ENCODE results near the gene POPDC3. TPM values are rescaled to one million over a fixed set of nuclear protein-coding genes. Genes with fewer than 3 reads are reported as not detected.
A peak's percentile ranks its signal among the peaks of the same experiment; 100 is the strongest.
"Not testable (repeated sequence)": the region's sequence is repeated elsewhere in the genome, so short reads cannot be mapped to it uniquely, and the experiment has no call there.

POPDC3 gene, protein sequence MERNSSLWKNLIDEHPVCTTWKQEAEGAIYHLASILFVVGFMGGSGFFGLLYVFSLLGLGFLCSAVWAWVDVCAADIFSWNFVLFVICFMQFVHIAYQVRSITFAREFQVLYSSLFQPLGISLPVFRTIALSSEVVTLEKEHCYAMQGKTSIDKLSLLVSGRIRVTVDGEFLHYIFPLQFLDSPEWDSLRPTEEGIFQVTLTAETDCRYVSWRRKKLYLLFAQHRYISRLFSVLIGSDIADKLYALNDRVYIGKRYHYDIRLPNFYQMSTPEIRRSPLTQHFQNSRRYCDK
- total RNA-seq (ENCODE audit: low replicate concordance): 1.1 and 6.0 TPM in 2 replicates
- long read RNA-seq, partial matches to known transcripts: 1 of 3 reads
- long read RNA-seq, other reads (novel, unspliced or antisense): 0 of 3 reads

GRCh38 chr6:105179244-105180065, at the start of gene POPDC3:
Gene POPDC3 (minus strand): TSS chr6:105180014. CDS start chr6:105161909, 18,105 bp downstream.
- TF ChIP-seq, protein P1, sequence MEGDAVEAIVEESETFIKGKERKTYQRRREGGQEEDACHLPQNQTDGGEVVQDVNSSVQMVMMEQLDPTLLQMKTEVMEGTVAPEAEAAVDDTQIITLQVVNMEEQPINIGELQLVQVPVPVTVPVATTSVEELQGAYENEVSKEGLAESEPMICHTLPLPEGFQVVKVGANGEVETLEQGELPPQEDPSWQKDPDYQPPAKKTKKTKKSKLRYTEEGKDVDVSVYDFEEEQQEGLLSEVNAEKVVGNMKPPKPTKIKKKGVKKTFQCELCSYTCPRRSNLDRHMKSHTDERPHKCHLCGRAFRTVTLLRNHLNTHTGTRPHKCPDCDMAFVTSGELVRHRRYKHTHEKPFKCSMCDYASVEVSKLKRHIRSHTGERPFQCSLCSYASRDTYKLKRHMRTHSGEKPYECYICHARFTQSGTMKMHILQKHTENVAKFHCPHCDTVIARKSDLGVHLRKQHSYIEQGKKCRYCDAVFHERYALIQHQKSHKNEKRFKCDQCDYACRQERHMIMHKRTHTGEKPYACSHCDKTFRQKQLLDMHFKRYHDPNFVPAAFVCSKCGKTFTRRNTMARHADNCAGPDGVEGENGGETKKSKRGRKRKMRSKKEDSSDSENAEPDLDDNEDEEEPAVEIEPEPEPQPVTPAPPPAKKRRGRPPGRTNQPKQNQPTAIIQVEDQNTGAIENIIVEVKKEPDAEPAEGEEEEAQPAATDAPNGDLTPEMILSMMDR (conservative IDR thresholded peaks at IDR 0.05): peak; percentile 58
- H3K9me3 Mint-ChIP-seq: no peaks in the 10 kb centered on the region
- peaks cover 13% of the 10 kb centered on the region for H3K4me1 Mint-ChIP-seq (ENCODE audit: unreplicated experiment)
- peaks cover 51% of the 10 kb centered on the region for H3K27me3 Mint-ChIP-seq
- H3K27ac Mint-ChIP-seq: no peak within 1 kb of the TSS
- peak within 1 kb of the TSS; percentile 87 for H3K4me3 Mint-ChIP-seq
- DNase-seq (ENCODE audit: extremely low spot score, unreplicated experiment): no peak
- no peaks in the 10 kb centered on the region for H3K36me3 Mint-ChIP-seq

GRCh38 chr6:105227295-105227767, 47.5 kb upstream of the POPDC3 start:
- Mint-ChIP-seq H3K27ac (no peak overlapping the region), H3K4me3 (no peak overlapping the region), H3K4me1 (ENCODE audit: unreplicated experiment) (peaks cover 8% of the 10 kb centered on the region), H3K27me3 (peaks cover 13% of the 10 kb centered on the region), H3K36me3 (no peaks in the 10 kb centered on the region), H3K9me3 (peaks cover 5% of the 10 kb centered on the region)
- TF ChIP-seq, protein P1 (conservative IDR thresholded peaks at IDR 0.05): no peak
- DNase-seq (ENCODE audit: extremely low spot score, unreplicated experiment): no peak

GRCh38 chr6:105226598-105227294, 46.9 kb upstream of the POPDC3 start:
- H3K27me3 Mint-ChIP-seq: peaks cover 13% of the 10 kb centered on the region
- H3K36me3 Mint-ChIP-seq: no peaks in the 10 kb centered on the region
- peaks cover 8% of the 10 kb centered on the region for H3K4me1 Mint-ChIP-seq (ENCODE audit: unreplicated experiment)
- DNase-seq (ENCODE audit: extremely low spot score, unreplicated experiment): no peak
- no peak overlapping the region for H3K27ac Mint-ChIP-seq
- H3K9me3 Mint-ChIP-seq: peaks cover 5% of the 10 kb centered on the region
- H3K4me3 Mint-ChIP-seq: no peak overlapping the region
- TF ChIP-seq, protein P1 (conservative IDR thresholded peaks at IDR 0.05): no peak

DNA sequence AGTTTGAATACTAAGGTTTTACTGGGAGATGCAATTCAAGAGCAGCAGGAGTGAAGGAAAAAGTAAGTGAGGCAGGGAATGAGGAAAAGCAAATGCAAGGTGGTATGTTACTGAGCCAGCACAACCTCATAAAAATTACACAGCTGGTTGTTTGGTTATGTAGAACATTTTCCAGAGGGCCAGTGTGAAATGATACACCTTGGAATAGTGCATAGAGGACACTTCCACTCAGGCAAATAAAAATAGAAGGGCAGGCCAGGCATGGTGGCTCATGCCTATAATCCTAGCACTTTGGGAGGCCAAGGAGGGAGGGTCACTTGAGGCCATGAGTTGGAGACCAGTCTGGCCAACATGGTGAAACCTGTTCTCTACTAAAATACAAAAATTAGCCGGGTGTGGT, 43.4 kb upstream of the POPDC3 start:
- no peak overlapping the region for H3K27ac Mint-ChIP-seq

GRCh38 chr6:105221219-105221618, 41.4 kb upstream of the POPDC3 start:
- not testable (repeated sequence) for H3K4me3 Mint-ChIP-seq; H3K27me3 Mint-ChIP-seq; H3K36me3 Mint-ChIP-seq; H3K27ac Mint-ChIP-seq; H3K9me3 Mint-ChIP-seq; H3K4me1 Mint-ChIP-seq (ENCODE audit: unreplicated experiment); DNase-seq (ENCODE audit: extremely low spot score, unreplicated experiment)

More for the DNA sequence above, 43.4 kb upstream of the POPDC3 start:
- no peak for DNase-seq (ENCODE audit: extremely low spot score, unreplicated experiment)
- no peaks in the 10 kb centered on the region for H3K9me3 Mint-ChIP-seq
- peaks cover 10% of the 10 kb centered on the region for H3K27me3 Mint-ChIP-seq
- TF ChIP-seq, protein P1 (conservative IDR thresholded peaks at IDR 0.05): no peak
- H3K36me3 Mint-ChIP-seq: no peaks in the 10 kb centered on the region
- no peak overlapping the region for H3K4me3 Mint-ChIP-seq
- H3K4me1 Mint-ChIP-seq (ENCODE audit: unreplicated experiment): peaks cover 15% of the 10 kb centered on the region

All from type B pancreatic cell (in vitro differentiated cells).